ENCODE measurements around the gene GLCE.

- TF ChIP-seq ZFP36 (IDR thresholded peaks at IDR 0.05; ENCODE audit: low read depth, low read length, partially characterized antibody) = no peak
- no peak for TF ChIP-seq JUN (IDR thresholded peaks at IDR 0.05; ENCODE audit: borderline replicate concordance, low read depth, low read length)
- TF ChIP-seq JUN (CRISPR knock-in tag; IDR thresholded peaks at IDR 0.05; ENCODE audit: borderline replicate concordance) = no peak
- TF ChIP-seq MYC (IDR thresholded peaks at IDR 0.05; ENCODE audit: low read depth, low read length) = no peak
- no peak for TF ChIP-seq MYC (CRISPR knock-in tag; IDR thresholded peaks at IDR 0.05; ENCODE audit: borderline replicate concordance, low read depth)
- TF ChIP-seq PCBP2 (IDR thresholded peaks at IDR 0.05; ENCODE audit: low read depth, low read length, poor library complexity, severe bottlenecking) = no peak
- no peak for TF ChIP-seq SMAD1 (IDR thresholded peaks at IDR 0.05; ENCODE audit: low read depth, low read length, partially characterized antibody)
- no peak for TF ChIP-seq POLR2A (conservative IDR thresholded peaks at IDR 0.05)
- TF ChIP-seq SMC3 (conservative IDR thresholded peaks at IDR 0.05; ENCODE audit: insufficient read depth, low read depth, low read length) = no peak
Observed at GRCh38 chr15:69149803-69150202, 10.6 kb upstream of the GLCE start.
